Sigmoid colon (tissue), 7 donors: ENCODE data around the gene STAT1. TPM values are rescaled to one million over a fixed set of nuclear protein-coding genes. Genes with fewer than 3 reads are reported as not detected.
"Not testable (repeated sequence)": the region's sequence is repeated elsewhere in the genome, so short reads cannot be mapped to it uniquely, and the experiment has no call there.

Experiments
- DNase-seq: peaks from one replicate; pipeline ENCODE4 v3.0.0-alpha.2; 2019
- H3K27ac ChIP-seq, 4 donors: fragments of 200-600 bp; sonication (generic); one replicate each; pipeline ENCODE4 v1.5.1; 2016 to 2019; ENCODE audit warnings: mild to moderate bottlenecking in 1 of 4
- H3K27me3 ChIP-seq, 3 donors: fragments of 200-600 bp; sonication (generic); one replicate each; pipeline ENCODE4 v1.5.1; 2019; ENCODE audit warnings: mild to moderate bottlenecking in 1 of 3
- H3K36me3 ChIP-seq, 4 donors: fragments of 200-600 bp; sonication (generic); one replicate each; pipeline ENCODE4 v1.5.1; 2016 to 2019
- H3K4me1 ChIP-seq, 4 donors: fragments of 200-600 bp; sonication (generic); one replicate each; pipeline ENCODE4 v1.5.1; 2017 to 2019
- H3K4me3 ChIP-seq, 4 donors: fragments of 200-600 bp; sonication (generic); one replicate each; pipeline ENCODE4 v1.5.1; 2017 to 2019; ENCODE audit warnings: mild to moderate bottlenecking in 2 of 4, moderate library complexity in 1 of 4
- H3K9me3 ChIP-seq, 4 donors: fragments of 200-600 bp in 3 of 4; sonication (generic) in 3 of 4; one replicate each; pipeline versions ENCODE4 v1.5.1 to v1.6.1; 2013 to 2019
- CTCF ChIP-seq, 4 experiments: fragments of 450-650 bp in 3 of 4; fragments of 200-600 bp in 1 of 4; IDR thresholded peaks; one replicate each; pipeline ENCODE4 v1.5.1; 2016 to 2019; ENCODE audit warnings: antibody characterized with exemption in 4 of 4, mild to moderate bottlenecking in 3 of 4, moderate library complexity in 2 of 4
- EP300 ChIP-seq, 4 donors: sonication (generic); formaldehyde crosslinking; IDR thresholded peaks; one replicate each; pipeline ENCODE4 v1.6.1; 2017; ENCODE audit warnings: antibody characterized with exemption in 4 of 4
- POLR2A ChIP-seq, 2 donors: fragments of 450-650 bp; IDR thresholded peaks; one replicate each; pipeline ENCODE4 v1.6.1; 2016; ENCODE audit warnings: antibody characterized with exemption in 2 of 2, mild to moderate bottlenecking in 2 of 2, moderate library complexity in 2 of 2
- POLR2AphosphoS5 ChIP-seq, 4 donors: sonication (generic); formaldehyde crosslinking; IDR thresholded peaks; one replicate each; pipeline ENCODE4 v1.6.1; 2017; ENCODE audit warnings: antibody characterized with exemption in 4 of 4
- WGBS, 2 donors: extraction: QIAGEN DNeasy Blood & Tissue Kit; methylation state at CpG; one replicate each; pipeline ENCODE4 v1.1.7; 2013; 5-methylcytosine and 5-hydroxymethylcytosine counted together
- intact Hi-C: fragments of 100-400 bp; cut with DNase I; formaldehyde crosslinking; loops from one replicate; pipeline ENCODE4 v1.15.1; 2023
- polyA plus RNA-seq, 3 donors: library from polyadenylated mRNA; stranded (reverse); fragments of 200-250 nt; gene quantifications; one replicate each; pipeline ENCODE4 v1.2.3, GENCODE V29; 2013
- total RNA-seq, 4 donors: library from RNA; depleted of rRNA; stranded (reverse); fragments of >200 nt; gene quantifications; one replicate each; pipeline ENCODE4 v1.1.0, GENCODE V29; 2016
- donor health status: healthy with polysubstance abuse.
- donor health status: Bipolar disorder and iron deficiency.
- donor health status: healthy.

Gene STAT1
- total and polyA plus RNA-seq, 7 donors = 32.8 to 93.8 (median 51.8) TPM

DNA sequence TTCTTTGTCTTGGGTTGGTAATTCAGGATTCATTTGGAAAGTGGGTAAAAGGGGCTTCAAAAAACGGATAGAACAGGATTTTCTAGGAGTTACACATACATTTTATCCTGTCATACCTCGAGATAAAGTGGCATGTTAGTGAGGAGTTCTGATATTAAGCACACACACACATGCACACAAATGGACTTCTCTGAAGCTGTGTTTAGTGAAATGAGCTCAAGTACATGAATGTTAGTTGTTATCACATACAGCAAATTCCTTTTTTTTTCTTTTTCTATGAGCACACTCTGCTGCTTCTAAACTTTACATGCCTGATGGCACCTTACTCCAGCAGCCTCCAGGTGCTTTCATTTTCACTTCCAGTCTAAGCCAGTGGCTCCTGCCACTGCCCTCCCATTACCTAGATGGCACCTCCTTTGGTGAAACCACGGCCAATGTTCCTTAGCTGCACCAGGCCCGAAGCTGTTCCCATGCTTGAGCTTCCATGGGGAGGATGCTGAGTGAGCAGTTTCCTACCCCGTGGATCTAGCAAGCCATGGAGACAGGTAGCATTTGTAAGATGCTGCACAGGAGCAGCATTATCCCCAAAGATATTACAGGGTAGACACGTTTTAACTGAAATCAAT, 49.7 kb downstream of the STAT1 start:
- 76 to 82% methylated on average over 6 of the region's 6 CpGs for WGBS, 2 donors
- Histone ChIP-seq H3K36me3 (peaks cover 0 to 82% (median 14%) of the 10 kb centered on the region in 4 donors), H3K4me1 (no peaks in the 10 kb centered on the region), H3K27ac (no peak overlapping the region), H3K9me3 (no peaks in the 10 kb centered on the region), H3K27me3 (no peaks in the 10 kb centered on the region), H3K4me3 (no peak overlapping the region)
- intact Hi-C loops = no loop called here
- DNase-seq = no peak
- no peak for TF ChIP-seq POLR2AphosphoS5 (IDR thresholded peaks at IDR 0.05)
- TF ChIP-seq EP300 (IDR thresholded peaks at IDR 0.05) = no peak
- no peak for TF ChIP-seq POLR2A (IDR thresholded peaks at IDR 0.05)
- TF ChIP-seq CTCF (IDR thresholded peaks at IDR 0.05) = no peak

GRCh38 chr2:190963088-190963487, 50.9 kb downstream of the STAT1 start:
- Histone ChIP-seq H3K27me3 (no peaks in the 10 kb centered on the region), H3K4me3 (no peak overlapping the region), H3K9me3 (no peaks in the 10 kb centered on the region), H3K27ac (no peak overlapping the region), H3K4me1 (no peaks in the 10 kb centered on the region), H3K36me3 (peaks cover 0 to 70% (median 11%) of the 10 kb centered on the region in 4 donors)
- WGBS, 2 donors = 92% methylated on average over 2 of the region's 2 CpGs
- no peak for DNase-seq
- no peak for TF ChIP-seq CTCF (IDR thresholded peaks at IDR 0.05)
- TF ChIP-seq EP300 (IDR thresholded peaks at IDR 0.05) = no peak
- TF ChIP-seq POLR2AphosphoS5 (IDR thresholded peaks at IDR 0.05) = no peak
- TF ChIP-seq POLR2A (IDR thresholded peaks at IDR 0.05) = no peak
- intact Hi-C loops = no loop called here

DNA sequence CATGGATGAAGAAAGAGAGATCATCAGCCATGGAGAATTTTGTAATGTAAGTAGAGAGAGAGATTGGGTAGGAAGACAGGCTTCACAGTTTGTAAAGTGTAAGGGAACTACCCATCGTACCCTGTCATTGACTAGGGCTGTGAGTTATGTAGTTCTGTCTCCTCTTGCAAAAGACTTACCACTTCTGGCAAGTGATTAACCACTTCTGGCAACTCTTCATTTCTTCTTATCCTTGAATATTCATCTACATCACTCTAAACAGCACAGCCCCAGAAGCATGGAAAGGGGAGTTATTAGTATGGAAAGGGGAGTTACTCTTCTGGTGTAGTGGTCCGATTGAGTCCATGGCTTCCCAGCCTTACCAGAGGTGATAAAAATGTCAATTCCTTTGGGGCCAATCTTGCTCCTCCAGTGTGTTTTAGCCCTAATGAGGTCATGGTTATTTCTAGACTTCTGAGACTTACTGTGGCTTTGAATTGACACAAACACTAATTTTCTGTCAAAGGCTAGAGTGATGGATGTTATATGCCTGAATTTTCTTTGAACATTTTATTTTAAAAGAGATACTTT, 52.0 kb downstream of the STAT1 start:
- DNase-seq = no peak
- intact Hi-C loops = no loop called here
- no peaks in the 10 kb centered on the region for H3K27me3 ChIP-seq
- no peaks in the 10 kb centered on the region for H3K9me3 ChIP-seq
- 85 to 96% methylated on average over 2 of the region's 2 CpGs for WGBS, 2 donors
- TF ChIP-seq CTCF (IDR thresholded peaks at IDR 0.05) (no peak), EP300 (IDR thresholded peaks at IDR 0.05) (no peak), POLR2A (IDR thresholded peaks at IDR 0.05) (no peak), POLR2AphosphoS5 (IDR thresholded peaks at IDR 0.05) (no peak)
- no peaks in the 10 kb centered on the region for H3K4me1 ChIP-seq
- no peak overlapping the region for H3K27ac ChIP-seq
- H3K36me3 ChIP-seq = peaks cover 0 to 60% (median 11%) of the 10 kb centered on the region in 4 donors
- no peak overlapping the region for H3K4me3 ChIP-seq

DNA sequence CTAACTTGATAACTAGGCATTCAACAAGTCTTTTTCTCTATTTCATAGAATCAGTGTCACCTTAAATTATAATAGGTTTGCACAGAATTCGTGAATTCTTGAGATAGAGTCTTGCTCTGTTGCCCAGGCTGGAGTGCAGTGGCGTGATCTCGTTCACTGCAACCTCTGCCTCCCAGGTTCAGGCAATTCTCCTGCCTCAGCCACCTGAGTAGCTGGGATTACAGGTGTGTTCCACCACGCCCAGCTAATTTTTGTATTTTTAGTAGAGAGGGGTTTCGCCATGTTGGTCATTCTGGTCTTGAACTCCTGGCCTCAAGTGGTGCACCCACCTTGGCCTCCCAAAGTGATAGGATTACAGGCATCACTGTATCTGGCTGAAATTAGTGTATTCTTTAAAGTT, 52.9 kb downstream of the STAT1 start:
- intact Hi-C loops, H3K4me1 ChIP-seq, H3K4me3 ChIP-seq, H3K9me3 ChIP-seq, H3K27ac ChIP-seq, H3K27me3 ChIP-seq, DNase-seq: not testable (repeated sequence)
- peaks cover 0 to 54% (median 10%) of the 10 kb centered on the region in 4 donors for H3K36me3 ChIP-seq
- WGBS, 2 donors = 97 to 98% methylated on average over 5 of the region's 5 CpGs

- Histone ChIP-seq H3K27ac (no peak overlapping the region), H3K4me3 (no peak overlapping the region), H3K27me3 (no peaks in the 10 kb centered on the region), H3K4me1 (no peaks in the 10 kb centered on the region), H3K36me3 (peaks cover 0 to 45% (median 4%) of the 10 kb centered on the region in 4 donors), H3K9me3 (no peaks in the 10 kb centered on the region)
- intact Hi-C loops = no loop called here
- no peak for DNase-seq
- WGBS, 2 donors = 81 to 85% methylated on average over 5 of the region's 5 CpGs
- TF ChIP-seq EP300 (IDR thresholded peaks at IDR 0.05) (no peak), CTCF (IDR thresholded peaks at IDR 0.05) (no peak), POLR2AphosphoS5 (IDR thresholded peaks at IDR 0.05) (no peak)
Measured at GRCh38 chr2:190959911-190960788, 53.8 kb downstream of the STAT1 start.
